ENCODE measurements around the gene ZNF644.

ZNF644 gene

DNA sequence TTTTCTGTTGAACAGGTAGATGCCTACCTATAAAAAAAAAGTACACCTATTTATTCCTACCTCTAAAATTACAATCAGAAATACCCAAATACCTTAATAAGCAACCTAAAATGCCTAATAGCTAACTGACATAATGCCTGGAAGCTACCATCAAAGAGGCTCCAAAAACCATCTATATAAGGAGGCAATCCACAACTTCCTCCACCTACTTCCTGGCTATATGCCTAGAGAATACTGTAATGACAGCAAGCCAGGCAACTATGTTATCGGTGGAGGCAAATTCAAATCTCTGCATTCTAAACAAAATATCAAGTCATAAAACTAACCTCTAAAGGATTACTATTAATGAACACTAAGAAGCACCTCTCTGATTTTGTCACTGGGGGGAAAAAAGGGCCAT lies 10.1 kb downstream of the ZNF644 start:
- Histone ChIP-seq H3K27ac (ENCODE audit: poor library complexity, severe bottlenecking) (no peak overlapping the region), H3K27me3 (ENCODE audit: insufficient read depth, poor library complexity, severe bottlenecking) (no peaks in the 10 kb centered on the region), H3K4me3 (ENCODE audit: severe bottlenecking) (no peak overlapping the region), H3K9me3 (ENCODE audit: severe bottlenecking) (no peaks in the 10 kb centered on the region), H3K36me3 (ENCODE audit: low read depth) (peaks cover 42% of the 10 kb centered on the region), H3K4me1 (ENCODE audit: insufficient read depth, poor library complexity, severe bottlenecking) (peaks cover 30% of the 10 kb centered on the region)
- TF ChIP-seq, protein P1, sequence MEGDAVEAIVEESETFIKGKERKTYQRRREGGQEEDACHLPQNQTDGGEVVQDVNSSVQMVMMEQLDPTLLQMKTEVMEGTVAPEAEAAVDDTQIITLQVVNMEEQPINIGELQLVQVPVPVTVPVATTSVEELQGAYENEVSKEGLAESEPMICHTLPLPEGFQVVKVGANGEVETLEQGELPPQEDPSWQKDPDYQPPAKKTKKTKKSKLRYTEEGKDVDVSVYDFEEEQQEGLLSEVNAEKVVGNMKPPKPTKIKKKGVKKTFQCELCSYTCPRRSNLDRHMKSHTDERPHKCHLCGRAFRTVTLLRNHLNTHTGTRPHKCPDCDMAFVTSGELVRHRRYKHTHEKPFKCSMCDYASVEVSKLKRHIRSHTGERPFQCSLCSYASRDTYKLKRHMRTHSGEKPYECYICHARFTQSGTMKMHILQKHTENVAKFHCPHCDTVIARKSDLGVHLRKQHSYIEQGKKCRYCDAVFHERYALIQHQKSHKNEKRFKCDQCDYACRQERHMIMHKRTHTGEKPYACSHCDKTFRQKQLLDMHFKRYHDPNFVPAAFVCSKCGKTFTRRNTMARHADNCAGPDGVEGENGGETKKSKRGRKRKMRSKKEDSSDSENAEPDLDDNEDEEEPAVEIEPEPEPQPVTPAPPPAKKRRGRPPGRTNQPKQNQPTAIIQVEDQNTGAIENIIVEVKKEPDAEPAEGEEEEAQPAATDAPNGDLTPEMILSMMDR (IDR thresholded peaks at IDR 0.05; ENCODE audit: poor library complexity, severe bottlenecking): no peak
- no peak for ATAC-seq (ENCODE audit: low read depth)
- DNase-seq (ENCODE audit: low spot score): no peak

DNA sequence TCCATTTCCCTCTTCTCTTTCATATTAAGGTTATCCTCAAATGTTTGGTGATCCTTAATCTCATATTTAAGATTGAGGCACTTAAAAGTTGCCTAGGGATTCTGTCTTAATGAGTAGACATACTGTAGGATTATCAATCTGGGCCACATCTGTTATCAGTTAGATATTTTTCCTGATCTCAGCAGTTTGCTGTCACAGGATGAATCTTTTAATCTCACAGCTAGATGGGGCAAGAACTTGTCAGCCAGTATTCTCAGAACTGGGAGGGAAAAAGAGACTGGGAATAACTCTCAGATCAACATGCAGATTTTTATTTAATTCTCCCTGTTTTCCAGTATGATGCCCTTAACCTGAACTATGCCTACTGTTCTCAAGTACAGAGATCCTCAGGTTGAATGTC lies 14.0 kb downstream of the ZNF644 start:
- TF ChIP-seq, protein P1 (IDR thresholded peaks at IDR 0.05; ENCODE audit: poor library complexity, severe bottlenecking): no peak
- DNase-seq (ENCODE audit: low spot score): no peak
- Histone ChIP-seq H3K4me1 (ENCODE audit: insufficient read depth, poor library complexity, severe bottlenecking) (no peaks in the 10 kb centered on the region), H3K36me3 (ENCODE audit: low read depth) (peaks cover 20% of the 10 kb centered on the region), H3K27ac (ENCODE audit: poor library complexity, severe bottlenecking) (no peak overlapping the region), H3K4me3 (ENCODE audit: severe bottlenecking) (no peak overlapping the region), H3K9me3 (ENCODE audit: severe bottlenecking) (peaks cover 2% of the 10 kb centered on the region), H3K27me3 (ENCODE audit: insufficient read depth, poor library complexity, severe bottlenecking) (no peaks in the 10 kb centered on the region)
- no peak for ATAC-seq (ENCODE audit: low read depth)

DNA sequence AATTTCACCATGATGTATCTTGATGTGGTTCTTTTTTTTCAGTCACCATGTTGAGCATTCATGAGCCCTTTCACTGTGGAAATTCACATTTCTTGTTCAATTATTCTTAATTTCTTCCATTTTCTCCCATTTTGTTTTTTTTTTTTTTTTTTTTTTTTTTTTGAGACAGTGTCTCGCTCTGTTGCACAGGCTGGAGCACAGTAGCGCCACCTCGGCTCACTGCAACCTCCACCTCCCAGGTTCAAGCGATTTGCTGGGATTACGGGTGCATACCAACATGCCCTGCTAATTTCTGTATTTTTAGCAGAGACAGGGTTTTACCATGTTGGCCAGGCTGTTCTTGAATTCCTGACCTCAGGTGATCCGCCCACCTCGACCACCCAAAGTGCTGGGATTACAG lies 14.7 kb downstream of the ZNF644 start:
- Histone ChIP-seq H3K4me1 (ENCODE audit: insufficient read depth, poor library complexity, severe bottlenecking) (no peaks in the 10 kb centered on the region), H3K27me3 (ENCODE audit: insufficient read depth, poor library complexity, severe bottlenecking) (no peaks in the 10 kb centered on the region), H3K4me3 (ENCODE audit: severe bottlenecking) (no peak overlapping the region), H3K27ac (ENCODE audit: poor library complexity, severe bottlenecking) (no peak overlapping the region), H3K9me3 (ENCODE audit: severe bottlenecking) (peaks cover 2% of the 10 kb centered on the region), H3K36me3 (ENCODE audit: low read depth) (peaks cover 20% of the 10 kb centered on the region)
- DNase-seq (ENCODE audit: low spot score): no peak
- TF ChIP-seq, protein P1 (IDR thresholded peaks at IDR 0.05; ENCODE audit: poor library complexity, severe bottlenecking): no peak
- no peak for ATAC-seq (ENCODE audit: low read depth)

DNA sequence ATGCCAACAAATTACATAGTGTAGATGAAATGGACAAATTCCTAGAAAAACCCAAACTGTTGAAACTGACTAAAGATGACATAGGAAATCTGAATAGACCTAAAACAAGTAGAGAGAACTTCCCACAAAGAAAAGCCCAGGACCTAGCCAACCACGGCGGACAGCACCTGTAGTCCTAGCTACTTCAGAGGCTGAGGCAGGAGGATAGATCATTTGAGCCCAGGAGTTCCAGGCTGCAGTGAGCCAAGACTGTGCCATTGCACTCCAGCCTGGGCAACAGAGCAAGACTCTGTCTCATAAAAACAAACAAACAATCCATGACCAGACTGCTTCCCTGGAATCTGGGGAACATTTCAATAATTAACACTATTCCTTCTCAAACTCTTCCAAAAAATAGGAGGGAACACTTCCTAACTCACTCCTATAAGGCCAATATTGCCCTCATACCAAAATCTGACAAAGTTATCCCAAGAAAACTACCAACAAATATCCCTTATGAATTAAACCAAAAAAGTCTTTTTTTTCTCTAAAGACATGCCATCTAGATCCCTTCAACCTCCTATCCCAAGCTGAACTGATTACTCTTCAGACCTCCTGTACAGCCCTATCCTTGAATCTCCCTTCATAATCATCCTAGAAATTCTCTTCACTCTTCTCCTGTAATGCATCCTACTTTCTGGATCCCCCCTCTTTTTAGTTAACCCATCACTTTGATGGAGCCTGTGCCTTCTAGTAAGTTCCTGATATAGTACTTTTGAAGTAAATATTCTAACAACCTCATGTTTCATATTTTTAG lies 15.5 kb downstream of the ZNF644 start:
- H3K27me3 ChIP-seq (ENCODE audit: insufficient read depth, poor library complexity, severe bottlenecking): no peaks in the 10 kb centered on the region
- TF ChIP-seq, protein P1 (IDR thresholded peaks at IDR 0.05; ENCODE audit: poor library complexity, severe bottlenecking): no peak
- no peak overlapping the region for H3K27ac ChIP-seq (ENCODE audit: poor library complexity, severe bottlenecking)
- no peak overlapping the region for H3K4me3 ChIP-seq (ENCODE audit: severe bottlenecking)
- H3K36me3 ChIP-seq (ENCODE audit: low read depth): peaks cover 19% of the 10 kb centered on the region
- DNase-seq (ENCODE audit: low spot score): no peak
- ATAC-seq (ENCODE audit: low read depth): no peak
- H3K4me1 ChIP-seq (ENCODE audit: insufficient read depth, poor library complexity, severe bottlenecking): no peaks in the 10 kb centered on the region
- peaks cover 2% of the 10 kb centered on the region for H3K9me3 ChIP-seq (ENCODE audit: severe bottlenecking)

DNA sequence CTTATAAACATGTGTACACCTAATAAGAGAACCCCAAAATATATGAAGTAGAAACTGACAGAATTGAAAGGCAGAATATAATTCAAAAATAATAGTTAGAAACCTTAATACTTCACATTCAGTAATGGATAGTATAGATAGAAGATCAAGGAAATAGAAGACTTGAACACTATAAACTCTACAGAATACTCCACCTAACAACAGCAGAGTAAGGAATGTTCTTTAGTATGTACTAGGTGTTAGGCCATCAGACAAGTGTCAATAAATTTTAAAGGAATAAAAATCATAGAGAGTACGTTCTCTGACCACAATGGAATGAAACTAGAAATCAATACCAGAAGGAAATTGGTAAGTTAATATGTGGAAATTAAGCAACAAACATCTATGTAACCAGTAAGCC lies 16.6 kb downstream of the ZNF644 start:
- no peaks in the 10 kb centered on the region for H3K4me1 ChIP-seq (ENCODE audit: insufficient read depth, poor library complexity, severe bottlenecking)
- DNase-seq (ENCODE audit: low spot score): no peak
- ATAC-seq (ENCODE audit: low read depth): no peak
- TF ChIP-seq, protein P1 (IDR thresholded peaks at IDR 0.05; ENCODE audit: poor library complexity, severe bottlenecking): no peak
- no peaks in the 10 kb centered on the region for H3K27me3 ChIP-seq (ENCODE audit: insufficient read depth, poor library complexity, severe bottlenecking)
- H3K36me3 ChIP-seq (ENCODE audit: low read depth): peaks cover 9% of the 10 kb centered on the region
- H3K4me3 ChIP-seq (ENCODE audit: severe bottlenecking): no peak overlapping the region
- H3K9me3 ChIP-seq (ENCODE audit: severe bottlenecking): peaks cover 5% of the 10 kb centered on the region
- no peak overlapping the region for H3K27ac ChIP-seq (ENCODE audit: poor library complexity, severe bottlenecking)

Measured in RWPE2 (cell line).